Measurements from ENCODE around the gene SGO1.

- TF ChIP-seq REST (IDR thresholded peaks at IDR 0.05; ENCODE audit: low read depth) = no peak
- TF ChIP-seq EZH2 (IDR thresholded peaks at IDR 0.05) = no peak
- TF ChIP-seq RAD21 (IDR thresholded peaks at IDR 0.05; ENCODE audit: low read depth) = no peak
- no peak for TF ChIP-seq MAX (IDR thresholded peaks at IDR 0.05)
- no peak for TF ChIP-seq CTCF (IDR thresholded peaks at IDR 0.05 in 2 of 3, conservative IDR thresholded peaks at IDR 0.05 in 1 of 3; ENCODE audit: borderline replicate concordance in 1 of 3, insufficient read depth in 1 of 3, low read depth in 2 of 3, low read length in 2 of 3)
- no peak for TF ChIP-seq POLR2A (IDR thresholded peaks at IDR 0.05; ENCODE audit: borderline replicate concordance, extremely low read depth, insufficient read depth, insufficient read length)
- TF ChIP-seq ZNF274 (IDR thresholded peaks at IDR 0.05; ENCODE audit: low read depth, low read length) = no peak
- TF ChIP-seq YY1 (IDR thresholded peaks at IDR 0.05; ENCODE audit: extremely low read depth, insufficient replicate concordance, low read depth, low read length) = no peak
- no peak for TF ChIP-seq ZBTB33 (IDR thresholded peaks at IDR 0.05; ENCODE audit: extremely low read depth, insufficient replicate concordance, low read length)
- no peak for TF ChIP-seq EGR1 (IDR thresholded peaks at IDR 0.05; ENCODE audit: low read depth)
- TF ChIP-seq POLR2AphosphoS5 (IDR thresholded peaks at IDR 0.05; ENCODE audit: low read depth, low read length) = no peak
Observed at GRCh38 chr3:20160230-20160629, 25.8 kb downstream of the SGO1 start.

Data from HCT116 (cell line).